Peyer's patch (tissue), 4 donors: Measurements from ENCODE around the gene KLHDC8B. TPM values are rescaled to one million over a fixed set of nuclear protein-coding genes. Genes with fewer than 3 reads are reported as not detected.

Source experiments
- DNase-seq, 3 donors: peaks; one replicate each; pipeline ENCODE4 v3.0.0-alpha.2; 2017 to 2019
- H3K27ac ChIP-seq, 4 donors: fragments of 200-600 bp; sonication (generic); one replicate each; pipeline ENCODE4 v1.5.1; 2016 to 2019
- H3K27me3 ChIP-seq, 2 donors: fragments of 200-600 bp; sonication (generic); one replicate each; pipeline ENCODE4 v1.5.1; 2019
- H3K36me3 ChIP-seq, 3 donors: fragments of 200-600 bp; sonication (generic); one replicate each; pipeline ENCODE4 v1.5.1; 2016 to 2019
- H3K4me1 ChIP-seq, 4 donors: fragments of 200-600 bp; sonication (generic); one replicate each; pipeline ENCODE4 v1.5.1; 2016 to 2019
- H3K4me3 ChIP-seq, 4 donors: fragments of 200-600 bp; sonication (generic); 1 replicate in 3 of 4; 2 replicates in 1 of 4; pipeline ENCODE4 v1.5.1; 2016 to 2019; ENCODE audit warnings: mild to moderate bottlenecking in 1 of 4
- H3K9me3 ChIP-seq, 4 donors: fragments of 200-600 bp; sonication (generic); one replicate each; pipeline ENCODE4 v1.5.1; 2016 to 2019; ENCODE audit warnings: mild to moderate bottlenecking in 1 of 4
- CTCF ChIP-seq, 6 experiments: fragments of 450-650 bp in 4 of 6; fragments of 200-600 bp in 2 of 6; sonication (generic) in 1 of 6; IDR thresholded peaks; one replicate each; pipeline ENCODE4 v1.5.1; 2017 to 2019; ENCODE audit warnings: antibody characterized with exemption in 6 of 6, mild to moderate bottlenecking in 3 of 6, moderate library complexity in 1 of 6
- POLR2A ChIP-seq, 2 donors: fragments of 450-650 bp; IDR thresholded peaks; one replicate each; pipeline ENCODE4 v1.5.1; 2017; ENCODE audit warnings: antibody characterized with exemption in 2 of 2, mild to moderate bottlenecking in 2 of 2, moderate library complexity in 2 of 2
- total RNA-seq, 4 donors: library from RNA; depleted of rRNA; stranded (reverse); fragments of >200 nt; gene quantifications; one replicate each; pipeline ENCODE4 v1.1.0, GENCODE V29; 2016

The KLHDC8B gene
- total RNA-seq, 4 donors from 2014 or later: 3.9 to 13.7 (median 9.5) TPM

GRCh38 chr3:49148159-49148558 lies 23.2 kb upstream of the KLHDC8B start:
- no peaks in the 10 kb centered on the region for H3K4me1 ChIP-seq
- TF ChIP-seq CTCF (IDR thresholded peaks at IDR 0.05) (no peak), POLR2A (IDR thresholded peaks at IDR 0.05) (no peak)
- no peaks in the 10 kb centered on the region for H3K9me3 ChIP-seq

GRCh38 chr3:49151610-49152009 lies 19.8 kb upstream of the KLHDC8B start:
- TF ChIP-seq CTCF (IDR thresholded peaks at IDR 0.05) (no peak), POLR2A (IDR thresholded peaks at IDR 0.05) (no peak)

More at GRCh38 chr3:49148159-49148558, 23.2 kb upstream of the KLHDC8B start:
- DNase-seq: no peak
- no peaks in the 10 kb centered on the region for H3K36me3 ChIP-seq
- H3K27ac ChIP-seq: no peak overlapping the region
- no peak overlapping the region for H3K4me3 ChIP-seq
- H3K27me3 ChIP-seq: no peaks in the 10 kb centered on the region

GRCh38 chr3:49153349-49153912 lies 18.0 kb upstream of the KLHDC8B start:
- H3K4me1 ChIP-seq: no peaks in the 10 kb centered on the region

More at GRCh38 chr3:49151610-49152009, 19.8 kb upstream of the KLHDC8B start:
- H3K4me1 ChIP-seq: no peaks in the 10 kb centered on the region
- no peak overlapping the region for H3K27ac ChIP-seq
- no peak overlapping the region for H3K4me3 ChIP-seq
- H3K36me3 ChIP-seq: no peaks in the 10 kb centered on the region
- no peaks in the 10 kb centered on the region for H3K27me3 ChIP-seq
- no peaks in the 10 kb centered on the region for H3K9me3 ChIP-seq
- no peak for DNase-seq

GRCh38 chr3:49157289-49157688 lies 14.1 kb upstream of the KLHDC8B start:
- Histone ChIP-seq H3K4me3 (no peak overlapping the region), H3K9me3 (no peaks in the 10 kb centered on the region), H3K27me3 (no peaks in the 10 kb centered on the region), H3K36me3 (no peaks in the 10 kb centered on the region), H3K27ac (no peak overlapping the region), H3K4me1 (no peaks in the 10 kb centered on the region)
- TF ChIP-seq POLR2A (IDR thresholded peaks at IDR 0.05) (no peak), CTCF (IDR thresholded peaks at IDR 0.05) (no peak)
- no peak for DNase-seq

More at GRCh38 chr3:49153349-49153912, 18.0 kb upstream of the KLHDC8B start:
- H3K4me3 ChIP-seq: no peak overlapping the region
- no peaks in the 10 kb centered on the region for H3K27me3 ChIP-seq
- no peaks in the 10 kb centered on the region for H3K36me3 ChIP-seq
- no peaks in the 10 kb centered on the region for H3K9me3 ChIP-seq
- DNase-seq: no peak
- H3K27ac ChIP-seq: no peak overlapping the region
- no peak for TF ChIP-seq POLR2A (IDR thresholded peaks at IDR 0.05)
- no peak for TF ChIP-seq CTCF (IDR thresholded peaks at IDR 0.05)

- peak; percentile 49 to 89 (median 72) for DNase-seq
- H3K9me3 ChIP-seq: no peaks in the 10 kb centered on the region
- H3K4me3 ChIP-seq: no peak overlapping the region
- H3K27me3 ChIP-seq: no peaks in the 10 kb centered on the region
- H3K36me3 ChIP-seq: peaks cover 0 to 9% (median 0%) of the 10 kb centered on the region in 3 donors
- no peaks in the 10 kb centered on the region for H3K4me1 ChIP-seq
- TF ChIP-seq POLR2A (IDR thresholded peaks at IDR 0.05) (no peak), CTCF (IDR thresholded peaks at IDR 0.05) (peak in 5 of 6 experiments; percentile 21 to 76 (median 66))
- no peak overlapping the region for H3K27ac ChIP-seq
These were observed 13.2 kb upstream of the KLHDC8B start for GRCh38 chr3:49158103-49158709.
